ENCODE measurements around the gene FKBP8. TPM values are rescaled to one million over a fixed set of nuclear protein-coding genes. Genes with fewer than 3 reads are reported as not detected.
A peak's percentile ranks its signal among the peaks of the same experiment; 100 is the strongest.

FKBP8 gene
- total RNA-seq, 1 donor from 2014 or later: 167 TPM

DNA sequence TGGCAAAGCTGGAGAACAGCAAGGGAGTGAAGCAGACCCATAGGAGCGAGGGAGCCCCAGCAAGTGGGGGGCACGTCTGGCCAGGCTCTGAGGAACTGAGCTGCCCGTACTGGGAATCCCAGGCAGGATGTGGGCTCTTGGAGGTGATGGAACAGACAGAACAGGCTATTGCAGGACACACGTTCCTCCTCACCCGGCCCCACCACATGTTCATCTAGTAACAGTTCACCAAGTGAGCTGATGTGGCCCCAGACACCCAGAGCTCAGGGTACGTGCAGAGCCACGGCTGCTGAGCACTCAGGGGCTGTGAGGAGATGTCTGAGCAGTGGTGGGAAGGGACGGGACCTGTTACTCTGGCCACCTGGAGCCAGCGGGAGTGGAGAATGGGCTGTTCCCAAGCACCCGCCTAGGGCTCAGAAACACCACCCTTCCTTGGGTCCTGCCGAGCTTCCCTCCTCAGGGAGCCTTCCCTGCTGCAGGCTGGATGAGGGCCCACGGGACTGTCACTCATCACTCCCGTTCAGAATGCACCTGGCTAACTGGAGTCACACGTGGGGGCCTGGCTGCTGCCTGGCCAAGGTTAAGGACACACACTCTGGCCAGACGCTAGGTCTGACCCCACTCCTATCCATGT, 39.9 kb downstream of the FKBP8 start:
- DNase-seq (ENCODE audit: low read depth in 2 of 2): no peak

DNA sequence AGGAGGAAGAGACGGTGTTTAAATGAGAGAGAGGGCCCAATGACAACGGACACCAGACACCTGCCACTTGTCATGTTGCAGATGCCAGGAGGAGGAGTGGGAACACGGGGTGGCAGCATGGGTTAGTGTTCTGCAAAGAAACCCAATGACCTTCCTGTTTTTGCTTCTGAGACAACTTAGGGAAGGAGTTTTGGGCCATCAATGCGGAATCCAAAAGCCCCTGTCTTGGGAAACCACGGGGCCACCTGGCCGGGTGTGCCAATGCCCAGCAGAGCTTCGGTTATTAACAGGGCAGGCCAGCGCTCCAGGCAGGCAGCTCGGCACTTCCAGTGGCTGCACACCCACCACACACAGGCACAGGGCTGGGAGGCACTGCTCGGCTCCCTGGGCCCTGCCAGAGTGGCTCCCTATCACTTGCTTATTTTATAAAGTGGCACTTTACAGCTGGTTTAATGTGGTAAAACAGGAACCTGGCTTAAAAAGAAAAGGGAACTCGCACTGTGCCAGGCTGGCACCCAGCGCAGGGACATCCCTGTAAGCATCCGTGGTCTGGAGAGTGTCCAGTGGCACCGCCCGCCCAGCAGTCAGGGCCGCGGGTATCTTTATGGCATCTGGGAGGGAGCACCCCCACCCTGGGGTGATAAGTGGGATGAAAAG, 40.6 kb downstream of the FKBP8 start:
- DNase-seq (ENCODE audit: low read depth in 2 of 2): no peak

DNA sequence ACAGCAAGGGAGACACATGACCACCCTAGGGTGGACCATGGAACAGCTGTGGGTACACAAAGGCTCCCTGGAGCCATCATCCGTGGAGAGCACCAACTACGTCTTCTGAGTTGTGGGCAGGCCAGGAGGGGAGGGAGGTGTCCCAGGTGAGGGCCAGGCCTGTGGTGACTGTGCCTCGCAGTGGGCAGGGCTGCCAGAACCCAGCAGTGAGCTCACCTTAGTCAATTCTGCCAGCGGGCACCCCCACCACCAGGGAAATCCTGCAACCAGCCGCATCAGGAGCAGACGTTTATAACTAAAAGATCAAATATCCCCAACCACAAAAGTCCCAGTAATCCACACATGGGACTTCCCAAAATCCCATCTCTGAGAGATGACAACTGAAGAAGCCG, 41.1 kb downstream of the FKBP8 start:
- DNase-seq (ENCODE audit: low read depth in 2 of 2): no peak

DNA sequence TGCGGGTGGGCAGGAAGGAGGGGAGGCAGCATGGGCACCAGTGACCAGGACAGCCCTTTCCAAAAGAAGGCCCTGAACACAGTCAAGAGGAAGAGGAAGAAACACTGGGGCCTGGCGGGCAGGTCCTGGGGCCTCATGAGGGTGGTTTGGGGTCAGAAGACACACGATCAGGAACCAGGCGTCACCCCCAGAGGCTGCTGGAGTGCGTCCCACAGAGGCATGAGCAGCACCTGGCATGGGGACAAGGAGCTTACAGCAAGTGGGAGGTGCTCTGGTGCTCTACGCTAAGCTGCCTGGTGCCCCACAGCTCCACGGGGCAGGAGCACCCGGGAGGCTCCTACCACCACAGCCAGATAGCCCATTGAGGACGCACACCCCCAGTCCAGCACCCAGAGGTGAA, 41.5 kb downstream of the FKBP8 start:
- no peak for DNase-seq (ENCODE audit: low read depth in 2 of 2)

DNA sequence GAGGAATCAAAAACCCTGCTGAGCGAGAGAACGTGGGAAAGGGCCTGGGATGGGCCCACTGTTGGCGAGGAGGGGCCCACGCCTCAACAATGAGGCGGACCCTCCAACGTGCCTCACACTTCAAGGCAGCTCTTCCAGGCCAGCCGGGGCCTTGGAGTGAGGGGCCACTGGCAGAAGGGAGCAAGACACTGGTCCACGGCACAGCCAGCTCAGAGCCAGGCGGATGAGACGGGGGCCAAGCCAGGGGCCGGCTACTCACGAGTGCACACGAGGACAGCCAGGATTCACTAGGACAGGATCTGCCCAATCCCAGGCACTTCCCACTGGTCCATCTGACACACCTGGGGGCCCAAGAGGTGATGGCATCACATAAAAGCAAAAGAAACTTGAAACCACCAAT, 42.0 kb downstream of the FKBP8 start:
- DNase-seq (ENCODE audit: low read depth in 2 of 2): no peak

DNA sequence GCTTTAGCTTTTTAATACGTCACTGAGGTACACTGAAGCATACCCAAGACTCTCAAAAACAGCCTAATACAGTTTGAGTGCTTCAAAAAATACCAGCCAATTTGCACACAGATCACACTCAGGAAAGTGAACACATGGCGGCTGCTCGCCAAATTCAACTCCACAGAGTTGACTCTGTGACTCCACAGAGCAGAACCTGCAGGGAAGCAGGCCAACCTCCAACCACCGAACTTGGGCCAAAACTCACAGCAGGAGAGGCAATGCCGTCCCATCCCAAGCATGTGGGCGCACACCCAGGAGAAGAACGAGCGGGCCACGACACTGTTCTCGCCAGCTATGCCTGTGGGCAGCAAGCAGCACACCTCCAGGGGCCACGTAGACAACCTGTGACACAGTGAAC, 42.6 kb downstream of the FKBP8 start:
- peak in 1 of 2 donors; percentile 33 for DNase-seq (ENCODE audit: low read depth in 2 of 2)

DNA sequence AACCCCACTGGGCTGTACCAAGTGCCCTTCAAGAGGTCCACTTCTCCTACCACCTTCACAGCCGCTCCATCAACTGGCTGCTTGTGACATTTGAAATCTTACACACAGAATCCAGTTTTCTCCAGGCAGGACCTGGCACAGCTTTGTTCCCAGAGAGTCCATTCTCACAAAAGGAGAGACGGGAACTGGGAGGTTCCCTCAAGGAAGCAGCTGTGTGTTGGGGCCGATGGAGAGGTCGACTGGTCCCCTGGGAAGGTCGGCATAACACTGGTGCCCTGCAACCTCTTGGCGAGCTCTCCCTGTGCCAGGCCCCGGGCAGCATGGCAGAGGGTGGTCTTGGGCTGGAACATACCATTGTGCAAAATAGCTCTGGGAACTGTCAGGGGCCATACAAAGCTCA, 43.0 kb downstream of the FKBP8 start:
- DNase-seq (ENCODE audit: low read depth in 2 of 2): peak in 1 of 2 donors; percentile 50

DNA sequence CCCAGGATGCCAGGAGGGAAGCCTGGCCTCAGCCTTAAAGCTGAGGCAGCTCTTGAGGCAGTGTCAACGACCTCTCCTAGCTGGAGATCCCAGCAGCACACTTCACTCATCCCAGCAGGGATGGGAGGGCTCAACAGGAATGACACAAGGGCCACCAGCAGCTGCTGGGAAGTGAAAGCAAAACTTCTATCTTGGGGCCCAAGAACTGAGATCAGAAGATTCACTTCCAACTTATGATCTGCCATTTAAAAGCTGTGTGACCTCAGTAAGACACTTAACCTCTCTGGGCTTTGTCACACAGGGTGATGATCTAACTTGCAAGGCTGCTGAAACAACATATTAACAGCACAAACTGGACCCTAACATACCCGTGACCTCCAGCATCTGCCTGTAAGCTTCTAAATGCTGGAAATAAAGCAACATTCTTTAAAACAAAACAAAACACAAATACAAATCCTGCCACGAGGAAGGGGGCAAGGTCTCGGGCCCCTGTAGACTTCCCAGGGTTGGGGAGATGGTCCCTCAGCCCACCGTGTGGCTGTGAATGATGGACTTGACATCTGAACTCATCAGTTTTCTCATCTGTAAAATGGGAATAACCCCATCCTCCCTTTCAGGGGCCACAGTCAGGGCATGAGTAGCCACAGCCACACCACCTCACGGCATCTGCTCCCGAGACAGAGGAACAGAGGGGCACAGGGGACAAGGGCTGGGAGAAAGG, 44.2 kb downstream of the FKBP8 start:
- DNase-seq (ENCODE audit: low read depth in 2 of 2): peak in 1 of 2 donors; percentile 23

DNA sequence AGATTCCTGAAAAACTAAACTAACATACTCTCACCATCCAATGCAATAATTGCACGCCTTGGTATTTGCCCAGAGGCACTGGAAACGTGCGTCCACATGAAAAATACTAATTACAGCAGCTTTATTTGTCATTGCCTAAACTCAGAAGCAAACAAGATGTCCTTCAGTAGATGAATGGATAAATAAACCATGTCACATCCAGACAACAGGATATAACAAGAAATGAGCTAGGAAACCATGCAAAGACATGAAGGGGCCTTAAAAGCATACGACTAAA, 46.5 kb downstream of the FKBP8 start:
- DNase-seq (ENCODE audit: low read depth in 2 of 2): no peak

DNA sequence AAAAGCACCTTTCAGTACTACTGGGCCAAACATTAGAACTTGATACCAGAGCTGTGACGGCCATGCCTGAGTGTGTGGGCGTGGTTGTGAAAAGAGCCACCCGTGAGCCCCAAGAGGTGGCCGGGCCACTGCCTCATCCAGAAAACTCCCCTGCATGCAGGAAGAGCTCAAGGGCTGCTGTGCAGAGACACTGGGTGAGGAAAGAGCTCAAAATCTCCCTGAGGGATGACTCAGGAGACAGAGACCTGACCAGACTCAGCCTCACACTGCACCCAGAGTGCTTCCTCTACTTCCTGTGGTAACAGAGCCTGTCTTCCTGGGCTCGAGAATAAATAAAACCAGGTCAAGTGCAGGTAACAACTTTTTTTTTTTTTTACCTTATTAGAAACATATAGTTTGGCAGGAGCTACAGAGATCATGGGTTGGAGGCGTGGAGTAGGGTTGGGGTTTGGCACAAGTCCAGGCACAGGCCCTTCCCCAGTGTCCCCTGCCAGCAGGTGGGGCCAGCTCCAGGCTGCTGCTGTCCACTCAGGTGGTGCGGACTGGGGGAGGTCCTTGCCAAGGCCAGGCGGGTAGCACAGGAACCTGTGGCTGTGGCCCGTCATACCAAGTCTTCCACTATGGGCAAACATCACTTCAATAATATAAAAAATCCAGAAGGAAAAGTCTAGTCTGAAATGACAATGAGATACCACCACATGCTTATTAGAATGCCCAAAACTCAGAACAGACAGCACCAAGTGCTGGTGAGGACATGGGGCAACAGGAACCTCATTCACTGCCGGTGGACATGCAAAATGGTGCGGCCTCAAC, 47.0 kb downstream of the FKBP8 start:
- peak; percentile 40 to 73 for DNase-seq (ENCODE audit: low read depth in 2 of 2)

DNA sequence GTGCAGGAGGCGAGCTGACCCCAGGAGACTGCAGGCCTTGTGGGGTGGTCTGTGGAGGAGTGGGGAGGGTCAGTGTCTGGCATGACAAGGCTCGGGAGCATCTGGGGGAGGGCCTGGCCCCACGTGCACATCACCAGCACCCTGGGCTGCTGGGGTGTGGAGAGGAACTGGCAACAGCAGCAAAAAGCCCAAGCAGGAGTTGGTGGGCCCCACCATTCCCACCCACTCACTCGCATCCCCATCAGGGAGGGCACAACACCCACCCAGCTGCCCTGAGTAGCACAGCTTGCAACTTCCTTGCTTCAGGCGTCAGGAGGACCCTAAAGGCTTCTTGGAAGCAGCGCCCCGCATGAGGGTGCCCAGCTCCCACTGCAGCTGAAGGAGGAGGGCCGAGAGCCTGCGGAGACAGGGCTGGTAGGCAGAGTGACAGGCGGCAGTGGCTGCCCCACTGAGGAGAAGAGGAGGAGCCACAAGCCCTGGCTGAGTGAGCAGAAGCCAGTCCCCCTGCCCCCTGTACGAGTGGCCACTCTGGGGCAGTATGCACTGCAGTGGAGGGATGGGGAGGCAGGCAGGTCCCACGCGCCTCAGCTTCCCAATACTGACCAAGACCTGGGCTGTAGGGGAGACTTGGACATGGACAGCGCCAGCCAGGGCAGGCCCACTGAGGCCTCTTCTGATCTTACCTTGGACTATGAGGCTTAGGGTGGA, 48.0 kb downstream of the FKBP8 start:
- no peak for DNase-seq (ENCODE audit: low read depth in 2 of 2)

DNA sequence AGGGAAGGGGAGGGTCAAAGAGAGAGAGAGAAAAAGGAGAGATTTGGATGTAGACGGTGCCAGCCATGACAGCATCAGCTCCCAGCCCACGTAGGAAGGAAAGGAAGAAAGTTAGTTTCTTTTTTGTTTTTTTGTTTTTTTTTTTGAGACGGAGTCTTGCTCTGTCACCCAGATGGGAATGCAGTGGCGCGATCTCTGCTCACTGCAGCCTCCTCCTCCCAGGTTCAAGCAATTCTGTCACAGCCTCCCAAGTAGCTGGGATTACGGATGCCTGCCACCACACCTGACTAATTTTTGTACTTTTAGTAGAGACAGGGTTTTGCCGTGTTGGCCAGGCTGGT, 49.1 kb downstream of the FKBP8 start:
- DNase-seq (ENCODE audit: low read depth in 2 of 2): peak in 1 of 2 donors; percentile 20

DNA sequence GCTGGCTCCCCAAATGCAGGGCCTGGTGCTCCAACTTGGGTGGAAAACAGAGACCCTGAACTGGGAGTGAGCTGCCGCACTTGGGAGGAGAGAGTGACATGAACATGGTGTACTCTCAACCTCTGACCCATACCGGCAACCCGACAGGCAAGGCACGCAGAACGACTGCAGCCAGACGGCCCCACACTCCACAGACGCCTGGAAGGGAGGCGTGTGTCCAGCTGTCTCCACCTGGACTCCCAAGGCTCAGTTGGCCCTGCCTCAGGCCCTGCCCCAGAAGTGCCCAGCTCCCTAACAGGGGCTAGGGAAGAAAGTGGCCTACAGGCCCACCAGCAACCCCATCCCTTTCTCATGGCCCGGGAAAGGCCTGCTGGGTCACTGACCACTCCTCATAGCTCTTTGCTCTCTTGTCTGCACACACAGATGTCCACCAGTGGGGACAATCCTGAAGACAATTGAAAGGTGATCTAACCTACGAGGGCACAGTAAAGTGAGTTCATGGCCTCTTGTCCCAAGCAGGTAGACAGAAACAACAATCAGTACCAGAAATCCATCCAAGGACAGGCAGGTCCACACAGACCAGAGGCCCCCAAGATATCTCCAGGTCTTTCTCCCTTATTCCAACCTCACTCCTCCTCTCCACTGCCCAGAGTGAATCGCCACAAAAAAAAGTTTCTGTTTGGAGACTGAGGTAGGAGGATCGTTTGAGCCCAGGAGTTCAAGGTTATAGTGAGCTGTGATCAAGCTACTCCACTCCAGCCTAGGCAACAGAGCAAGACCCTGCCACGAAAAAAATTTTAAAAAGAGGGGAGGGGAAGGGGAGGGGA, 49.7 kb downstream of the FKBP8 start:
- DNase-seq (ENCODE audit: low read depth in 2 of 2): no peak

DNA sequence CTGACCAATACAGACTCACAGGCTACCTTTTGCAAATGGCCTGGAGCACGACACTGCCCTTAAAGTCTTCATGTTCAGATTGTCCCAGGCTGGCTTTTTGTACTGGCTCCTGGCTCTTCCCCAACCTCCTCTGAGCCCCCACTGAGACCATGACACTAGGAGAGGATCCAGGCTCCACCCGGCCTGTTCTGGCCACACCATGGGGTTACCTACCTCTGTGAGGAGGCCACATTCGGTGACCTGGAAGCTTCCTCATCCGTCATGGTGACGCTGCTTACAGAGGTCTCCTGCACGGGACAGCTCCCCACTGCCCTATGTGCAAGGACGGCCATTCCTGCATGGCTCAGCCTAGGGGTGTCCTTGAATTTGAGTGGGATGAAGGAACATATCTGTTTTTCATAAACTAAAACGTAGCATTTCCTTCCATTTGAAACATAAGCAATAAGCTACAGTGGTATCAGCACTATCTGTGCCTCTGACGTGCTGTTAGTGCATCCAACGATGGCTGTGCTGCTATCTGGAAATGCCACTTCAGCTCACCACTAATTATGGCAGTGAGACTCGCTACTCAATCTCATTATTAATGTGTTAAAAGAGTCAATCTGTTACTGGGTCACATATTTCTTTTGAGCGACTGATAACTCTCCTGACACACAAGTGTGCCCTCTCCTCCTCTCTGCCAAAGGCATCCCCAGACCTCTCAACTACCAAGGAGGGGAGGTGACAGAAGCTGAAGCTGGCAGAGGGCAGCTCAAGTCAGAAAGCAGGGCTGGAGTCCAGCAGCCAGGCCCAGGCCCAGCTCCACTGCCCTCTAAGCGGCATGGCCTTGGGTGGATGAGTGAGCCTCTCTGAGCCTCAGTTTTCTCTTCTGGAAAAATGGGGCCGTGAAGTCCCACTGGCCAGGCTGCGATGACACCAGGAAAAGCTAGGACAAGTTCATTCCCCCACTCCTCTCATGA, 51.1 kb downstream of the FKBP8 start:
- no peak for DNase-seq (ENCODE audit: low read depth in 2 of 2)

DNA sequence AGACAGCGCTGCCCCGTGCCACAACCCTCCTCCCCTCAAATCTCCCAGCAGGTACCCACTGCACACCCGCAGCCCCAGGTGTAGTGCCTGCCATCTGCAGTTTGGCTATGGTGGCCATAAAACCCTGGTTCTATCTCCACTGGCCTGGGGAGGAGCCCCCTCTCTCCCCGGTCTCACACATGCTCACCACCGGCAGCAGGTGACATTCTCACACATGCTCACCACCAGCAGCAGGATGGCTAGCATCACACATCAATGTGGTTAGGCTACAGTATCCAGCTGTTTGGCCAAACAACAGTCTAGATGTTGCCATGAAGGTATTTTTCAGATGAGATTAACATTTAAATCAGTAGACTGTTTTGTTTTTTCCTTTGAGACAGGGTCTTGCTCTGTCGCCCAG, 52.6 kb downstream of the FKBP8 start:
- DNase-seq (ENCODE audit: low read depth in 2 of 2): no peak

DNA sequence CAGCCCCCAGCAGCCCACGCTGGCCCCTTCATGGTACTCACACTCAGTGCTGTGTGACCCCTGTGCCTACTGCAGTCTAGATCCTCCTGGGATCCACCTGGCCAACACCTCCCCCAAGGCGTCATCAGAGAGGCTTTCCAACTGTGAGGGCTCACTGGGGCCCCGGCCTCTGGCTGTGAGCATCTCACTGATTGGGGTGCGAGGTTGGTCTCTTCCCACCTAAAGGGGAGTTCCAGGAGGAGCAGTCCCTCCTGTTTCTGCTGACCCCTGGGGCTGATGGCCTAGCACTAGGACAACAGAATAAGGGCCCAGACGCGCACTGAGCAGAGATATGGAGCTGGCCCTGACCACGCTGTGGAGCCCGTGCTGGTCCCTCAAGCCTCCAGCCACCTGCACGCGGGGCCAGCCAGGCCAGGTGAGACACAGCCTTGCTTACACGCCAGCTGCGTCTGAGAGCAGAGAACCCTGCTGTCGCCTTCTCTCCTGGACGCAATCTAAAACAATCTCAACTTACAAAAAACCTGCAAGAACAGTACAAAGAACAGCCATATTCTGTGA, 53.7 kb downstream of the FKBP8 start:
- no peak for DNase-seq (ENCODE audit: low read depth in 2 of 2)

DNA sequence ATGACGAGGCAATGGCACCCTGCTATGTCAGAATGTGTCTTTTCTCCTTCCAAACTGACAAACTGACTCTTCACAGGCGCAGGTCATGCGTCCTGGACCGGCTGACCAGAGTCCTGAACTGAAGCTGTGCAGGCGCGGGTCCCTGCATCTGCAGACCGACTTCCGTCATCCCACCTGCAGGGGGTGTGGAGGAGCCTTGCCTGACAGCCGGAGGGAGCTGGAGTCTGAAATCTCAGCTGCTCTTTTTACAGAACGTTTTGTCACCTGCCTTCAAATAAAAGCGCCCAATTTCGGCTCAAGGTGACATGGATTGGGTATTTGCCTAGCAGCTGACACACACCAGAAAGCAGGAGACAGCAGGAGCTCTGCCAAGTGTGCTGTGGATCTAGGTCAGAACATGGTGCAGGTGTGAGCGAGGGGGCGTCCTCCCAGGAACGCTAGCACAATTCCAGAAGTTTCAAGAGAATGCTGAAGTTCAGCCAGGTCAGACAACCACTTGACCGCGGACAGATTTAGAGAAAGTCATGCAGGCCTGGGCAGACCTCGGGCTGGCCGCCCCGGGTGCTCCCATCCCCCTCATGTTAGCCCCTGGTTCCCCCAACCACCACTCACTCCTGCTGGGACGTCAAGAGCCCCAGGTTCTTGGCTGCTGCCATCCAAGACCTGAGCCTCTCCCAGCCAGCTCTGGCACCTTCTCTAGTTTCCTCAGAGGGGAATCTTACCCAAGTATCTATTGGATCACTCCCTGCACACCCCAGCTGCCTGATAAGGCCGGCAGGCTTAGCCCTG, 54.3 kb downstream of the FKBP8 start:
- DNase-seq (ENCODE audit: low read depth in 2 of 2): peak; percentile 31 to 49

DNA sequence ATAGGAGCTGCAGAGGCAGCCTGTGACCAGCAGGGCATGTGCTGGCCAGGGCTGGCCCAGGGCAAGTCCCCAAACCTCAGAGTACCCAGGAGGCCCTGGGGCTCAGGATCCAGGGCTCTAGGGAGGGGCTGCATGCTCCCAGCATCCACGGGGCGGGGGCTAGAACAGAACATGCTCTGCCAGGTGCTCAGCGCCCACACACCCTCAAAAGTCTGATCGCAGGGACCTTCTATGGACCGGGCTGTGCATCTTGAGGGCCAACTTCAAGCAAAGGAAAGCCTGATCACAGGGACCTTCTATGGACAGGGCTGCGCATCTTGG, 55.0 kb downstream of the FKBP8 start:
- peak in 1 of 2 donors; percentile 31 for DNase-seq (ENCODE audit: low read depth in 2 of 2)
